GM12891 (cell line): ENCODE measurements around the gene PPP1R18.

Source experiments
- PAX5 ChIP-seq: IDR thresholded peaks from 2 replicates; pipeline ENCODE4 v1.6.1; 2011; ENCODE audit warnings: low read length, moderate library complexity, mild to moderate bottlenecking; ENCODE audit not compliant: insufficient read depth, severe bottlenecking
- POLR2A ChIP-seq: IDR thresholded peaks from 2 replicates; pipeline ENCODE4 v1.6.1; 2011; ENCODE audit warnings: low read depth, low read length, control low read depth
- POLR2AphosphoS5 ChIP-seq: IDR thresholded peaks from 2 replicates; pipeline ENCODE4 v1.6.1; 2011; ENCODE audit warnings: low read depth, low read length, control low read depth
- POU2F2 ChIP-seq: IDR thresholded peaks from 2 replicates; pipeline ENCODE4 v1.6.1; 2011; ENCODE audit warnings: low read depth, mild to moderate bottlenecking, control low read depth, low read length, moderate library complexity
- SPI1 ChIP-seq: IDR thresholded peaks from 2 replicates; pipeline ENCODE4 v1.6.1; 2011; ENCODE audit warnings: low read depth, low read length, control low read depth
- TAF1 ChIP-seq: IDR thresholded peaks from 2 replicates; pipeline ENCODE4 v1.6.1; 2011; ENCODE audit warnings: low read depth, low read length, control low read depth

GRCh38 chr6:30714263-30714662 lies 27.8 kb upstream of the PPP1R18 start:
- TF ChIP-seq POLR2A (no peak), POLR2AphosphoS5 (no peak), TAF1 (no peak), POU2F2 (no peak), SPI1 (no peak), PAX5 (no peak)
